PC-3 (cell line): ENCODE results near the gene GNL3L.

ENCODE experiments used
- EZH2phosphoT487 ChIP-seq: fragments of 300-600 bp; sonication (generic); IDR thresholded peaks from 2 replicates; pipeline ENCODE4 v1.6.1; 2018; ENCODE audit warnings: mild to moderate bottlenecking, antibody characterized with exemption, low read length, borderline replicate concordance
- TF ChIP-seq, protein P1 (sequence below): fragments of 300-600 bp; sonication (generic); conservative IDR thresholded peaks from 2 replicates; pipeline ENCODE4 v1.5.1; 2017; ENCODE audit warnings: antibody characterized with exemption, low read depth, mild to moderate bottlenecking, low read length

DNA sequence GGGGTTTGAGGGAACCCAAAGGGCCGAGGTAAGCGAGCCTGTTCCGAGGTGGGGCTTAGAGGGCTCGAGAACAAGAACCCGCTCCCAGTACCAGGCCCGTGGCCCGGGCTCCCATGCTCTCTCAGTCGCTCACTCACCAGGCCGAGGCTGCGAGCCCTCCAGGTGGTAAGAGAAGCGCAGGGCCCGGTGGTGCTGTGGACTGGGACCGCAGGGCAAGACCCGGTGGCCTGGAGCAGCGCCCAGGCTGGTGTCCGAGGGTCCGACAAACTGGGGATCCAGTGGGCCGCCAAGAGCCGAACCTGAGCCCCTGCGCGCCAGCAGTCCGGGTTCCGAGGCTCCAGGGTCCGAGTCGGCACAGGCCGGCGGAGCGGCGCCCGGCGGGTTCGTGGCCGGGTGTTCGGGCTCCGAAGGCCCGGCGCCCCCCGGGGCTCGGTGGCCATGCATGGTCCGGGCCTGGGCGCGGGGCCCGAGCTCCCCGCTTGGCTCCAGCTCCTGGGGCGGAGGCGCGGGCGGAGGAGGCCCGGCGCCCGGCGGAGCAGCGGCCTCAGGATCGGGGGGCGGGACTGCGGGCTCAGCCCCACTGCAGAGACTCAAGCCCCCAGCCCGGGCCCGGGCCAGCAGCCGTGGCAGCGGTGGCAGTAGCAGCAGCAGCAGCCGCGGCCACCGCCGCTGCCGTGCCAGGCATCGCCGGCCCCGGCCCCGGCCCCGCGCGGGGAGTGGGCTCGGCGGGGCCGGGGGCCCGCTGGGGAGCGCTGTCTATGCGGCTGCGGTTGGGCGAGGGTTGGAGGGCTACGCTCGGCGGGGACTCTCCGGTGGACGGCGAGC lies 34.8 kb upstream of the GNL3L start:
- TF ChIP-seq, protein P1, sequence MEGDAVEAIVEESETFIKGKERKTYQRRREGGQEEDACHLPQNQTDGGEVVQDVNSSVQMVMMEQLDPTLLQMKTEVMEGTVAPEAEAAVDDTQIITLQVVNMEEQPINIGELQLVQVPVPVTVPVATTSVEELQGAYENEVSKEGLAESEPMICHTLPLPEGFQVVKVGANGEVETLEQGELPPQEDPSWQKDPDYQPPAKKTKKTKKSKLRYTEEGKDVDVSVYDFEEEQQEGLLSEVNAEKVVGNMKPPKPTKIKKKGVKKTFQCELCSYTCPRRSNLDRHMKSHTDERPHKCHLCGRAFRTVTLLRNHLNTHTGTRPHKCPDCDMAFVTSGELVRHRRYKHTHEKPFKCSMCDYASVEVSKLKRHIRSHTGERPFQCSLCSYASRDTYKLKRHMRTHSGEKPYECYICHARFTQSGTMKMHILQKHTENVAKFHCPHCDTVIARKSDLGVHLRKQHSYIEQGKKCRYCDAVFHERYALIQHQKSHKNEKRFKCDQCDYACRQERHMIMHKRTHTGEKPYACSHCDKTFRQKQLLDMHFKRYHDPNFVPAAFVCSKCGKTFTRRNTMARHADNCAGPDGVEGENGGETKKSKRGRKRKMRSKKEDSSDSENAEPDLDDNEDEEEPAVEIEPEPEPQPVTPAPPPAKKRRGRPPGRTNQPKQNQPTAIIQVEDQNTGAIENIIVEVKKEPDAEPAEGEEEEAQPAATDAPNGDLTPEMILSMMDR: no peak
- no peak for TF ChIP-seq EZH2phosphoT487
